Astrocyte of the spinal cord (primary cell): ENCODE measurements around the gene GAD1.

Source experiments
- DNase-seq: peaks from one replicate; pipeline ENCODE4 v3.0.0; 2011; ENCODE audit warnings: low read depth, low spot score
- H3K4me3 ChIP-seq: 2 replicates; pipeline ENCODE4 v1.5.1; 2011; ENCODE audit warnings: low read depth, mild to moderate bottlenecking, low read length, moderate library complexity
- in situ Hi-C: cut with HindIII; loops from 2 replicates; pipeline ENCODE4 v1.10.0; 2017; ENCODE audit warnings: low sequenced_read_pairs
- TF ChIP-seq, protein P1 (sequence below): IDR thresholded peaks from 2 replicates; pipeline ENCODE4 v1.5.1; 2012; ENCODE audit warnings: low read depth, mild to moderate bottlenecking, low read length, inconsistent platforms

GAD1 gene

DNA sequence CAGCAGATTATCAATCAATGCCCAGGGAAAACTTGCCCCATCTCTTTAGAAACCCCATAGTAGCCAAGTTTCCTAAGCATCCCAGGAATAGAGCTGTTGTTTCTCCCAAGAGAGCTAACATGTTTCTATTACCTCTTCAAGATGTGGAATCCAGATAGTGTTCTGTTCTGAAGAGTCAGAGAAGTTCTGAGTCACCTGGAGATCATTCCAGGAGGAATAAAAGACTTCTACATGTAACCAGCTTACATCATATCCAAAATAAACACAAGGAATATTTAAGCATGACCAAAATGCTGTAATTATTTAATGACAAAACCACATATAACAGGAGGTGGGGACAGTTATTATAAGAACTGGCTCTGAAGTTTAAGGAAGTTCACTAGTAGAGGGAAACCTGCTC, 61.4 kb downstream of the GAD1 start:
- TF ChIP-seq, protein P1, sequence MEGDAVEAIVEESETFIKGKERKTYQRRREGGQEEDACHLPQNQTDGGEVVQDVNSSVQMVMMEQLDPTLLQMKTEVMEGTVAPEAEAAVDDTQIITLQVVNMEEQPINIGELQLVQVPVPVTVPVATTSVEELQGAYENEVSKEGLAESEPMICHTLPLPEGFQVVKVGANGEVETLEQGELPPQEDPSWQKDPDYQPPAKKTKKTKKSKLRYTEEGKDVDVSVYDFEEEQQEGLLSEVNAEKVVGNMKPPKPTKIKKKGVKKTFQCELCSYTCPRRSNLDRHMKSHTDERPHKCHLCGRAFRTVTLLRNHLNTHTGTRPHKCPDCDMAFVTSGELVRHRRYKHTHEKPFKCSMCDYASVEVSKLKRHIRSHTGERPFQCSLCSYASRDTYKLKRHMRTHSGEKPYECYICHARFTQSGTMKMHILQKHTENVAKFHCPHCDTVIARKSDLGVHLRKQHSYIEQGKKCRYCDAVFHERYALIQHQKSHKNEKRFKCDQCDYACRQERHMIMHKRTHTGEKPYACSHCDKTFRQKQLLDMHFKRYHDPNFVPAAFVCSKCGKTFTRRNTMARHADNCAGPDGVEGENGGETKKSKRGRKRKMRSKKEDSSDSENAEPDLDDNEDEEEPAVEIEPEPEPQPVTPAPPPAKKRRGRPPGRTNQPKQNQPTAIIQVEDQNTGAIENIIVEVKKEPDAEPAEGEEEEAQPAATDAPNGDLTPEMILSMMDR = no peak
- no peak overlapping the region for H3K4me3 ChIP-seq
- DNase-seq = peak; percentile 17
- in situ Hi-C loops = no loop called here

DNA sequence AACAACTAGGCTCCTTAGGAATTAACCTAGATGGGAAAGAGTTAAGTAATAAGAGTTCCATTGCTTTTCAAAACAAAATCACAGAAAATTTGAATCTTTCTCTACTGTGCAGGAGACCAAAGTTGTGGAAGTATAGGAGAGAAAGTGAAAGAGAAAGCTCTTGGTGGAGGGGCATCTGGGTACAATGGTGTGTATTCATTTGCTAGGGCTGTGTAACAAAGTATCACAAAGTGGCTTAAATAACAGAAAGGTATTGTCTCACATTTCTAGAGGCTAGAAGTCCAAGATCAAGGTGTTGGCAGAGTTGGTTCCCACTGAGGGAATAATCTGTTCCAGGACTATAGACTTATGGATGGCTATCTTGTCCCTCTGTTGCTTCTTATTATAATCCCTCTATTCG, 61.8 kb downstream of the GAD1 start:
- DNase-seq = peak; percentile 6
- in situ Hi-C loops = no loop called here

DNA sequence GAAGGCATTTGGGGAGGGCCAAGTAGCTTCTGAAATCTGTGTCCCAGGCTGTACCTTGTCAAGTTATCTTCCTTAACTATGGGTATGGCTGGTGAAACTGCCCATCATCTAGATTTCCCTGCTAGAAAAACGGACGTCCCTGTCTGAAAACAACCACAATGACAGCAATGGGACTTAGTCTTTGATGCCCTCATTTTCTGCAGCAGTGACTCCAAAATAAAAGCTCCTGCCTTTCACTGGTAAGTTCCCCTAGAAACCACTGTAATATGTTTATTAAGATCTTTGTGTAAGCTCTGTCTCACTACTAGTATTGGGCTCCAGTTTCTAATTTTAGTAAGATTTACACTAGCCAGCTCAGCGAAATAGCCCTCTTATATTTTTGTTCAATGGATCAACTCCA, 65.2 kb downstream of the GAD1 start:
- in situ Hi-C loops = no loop called here
- H3K4me3 ChIP-seq = no peak overlapping the region
- TF ChIP-seq, protein P1 = no peak
- no peak for DNase-seq

More for the DNA sequence above, 61.8 kb downstream of the GAD1 start:
- TF ChIP-seq, protein P1 = no peak
- H3K4me3 ChIP-seq = no peak overlapping the region

DNA sequence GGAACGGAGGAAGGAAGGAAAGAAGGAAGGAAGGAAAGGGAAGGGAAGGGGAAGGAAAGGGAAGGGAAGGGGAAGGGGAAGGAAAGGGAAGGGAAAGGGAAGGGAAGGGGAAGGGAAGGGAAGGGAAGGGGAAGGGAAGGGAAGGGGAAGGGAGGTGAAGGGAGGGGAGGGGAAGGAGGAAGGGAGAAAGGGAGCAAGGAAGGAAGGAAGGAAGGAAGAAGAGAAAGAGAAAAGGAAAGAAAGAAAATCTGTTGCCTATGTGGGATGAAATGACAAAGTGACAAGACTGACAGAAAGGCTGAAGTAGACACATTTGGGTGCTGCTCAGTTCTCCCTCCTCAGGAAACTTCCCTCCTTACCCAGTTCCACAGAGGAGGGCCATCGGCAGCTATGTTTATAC, 66.1 kb downstream of the GAD1 start:
- TF ChIP-seq, protein P1 = no peak
- no peak overlapping the region for H3K4me3 ChIP-seq
- in situ Hi-C loops = no loop called here
- no peak for DNase-seq

DNA sequence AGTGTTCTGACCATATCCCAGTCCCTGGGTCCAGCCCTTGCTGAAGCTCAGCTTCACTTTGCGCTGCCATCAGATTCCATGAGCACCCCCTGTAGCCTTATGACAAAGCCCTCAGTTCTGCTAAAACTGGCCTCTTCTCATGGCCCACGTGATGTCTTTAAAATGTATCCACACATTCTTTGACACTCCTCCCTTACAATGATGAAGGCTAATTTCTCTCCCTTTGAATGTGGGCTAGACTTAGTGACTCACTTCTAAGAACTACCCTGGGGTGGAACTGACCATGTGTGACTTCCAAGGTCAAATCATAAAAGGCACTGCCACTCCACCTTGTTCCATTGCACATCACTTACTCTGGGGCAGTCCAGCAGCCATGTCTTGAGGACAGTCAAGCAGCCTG, 67.0 kb downstream of the GAD1 start:
- in situ Hi-C loops = no loop called here
- no peak for DNase-seq
- no peak overlapping the region for H3K4me3 ChIP-seq
- TF ChIP-seq, protein P1 = no peak

DNA sequence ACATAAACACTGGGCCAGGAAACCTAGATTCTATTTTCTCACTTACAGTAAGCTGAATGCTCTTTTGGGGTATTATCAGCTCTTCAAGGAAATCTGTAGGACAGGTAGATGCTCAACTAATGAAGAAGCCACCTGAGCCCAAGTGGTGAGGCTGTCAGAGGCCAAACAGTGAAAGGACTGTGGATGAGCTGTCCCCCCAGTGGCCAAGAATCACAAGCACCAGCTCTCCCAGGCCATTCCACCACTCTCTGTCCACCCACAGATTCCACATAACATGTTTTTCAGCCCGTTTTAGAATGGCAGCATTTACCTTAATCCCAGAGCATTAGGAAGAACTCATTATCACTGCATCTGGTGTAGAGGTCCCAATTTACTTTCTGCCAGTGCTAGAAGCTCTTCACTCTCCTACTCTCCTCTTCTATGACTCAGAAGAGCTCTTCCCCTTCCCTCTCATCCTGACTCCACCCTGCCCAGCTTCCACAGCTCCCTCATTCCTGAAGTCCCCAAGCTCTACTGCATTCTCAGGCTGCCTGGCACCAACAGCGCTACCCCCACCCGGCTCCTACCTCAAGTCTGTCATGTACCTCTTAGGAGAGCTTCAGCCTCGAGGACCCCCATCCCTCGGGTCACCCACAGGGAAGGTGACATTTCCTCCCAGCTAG, 68.6 kb downstream of the GAD1 start:
- TF ChIP-seq, protein P1 = no peak
- H3K4me3 ChIP-seq = no peak overlapping the region
- no peak for DNase-seq
- in situ Hi-C loops = no loop called here
